Neural cell (in vitro differentiated cells): Measurements from ENCODE around the gene RBM20. TPM values are rescaled to one million over a fixed set of nuclear protein-coding genes. Genes with fewer than 3 reads are reported as not detected.

Source experiments
- H2AFZ ChIP-seq: fragments of 200-600, 300-800 bp; sonication (generic), shearing (Covaris generic); 2 replicates; pipeline ENCODE4 v1.6.0; 2014; ENCODE audit warnings: low read depth, mild to moderate bottlenecking, antibody characterized with exemption, low read length, moderate library complexity
- H3F3A ChIP-seq: fragments of 200-600 bp; shearing (Covaris generic); 2 replicates; pipeline ENCODE4 v1.6.1; 2016; ENCODE audit warnings: mild to moderate bottlenecking, moderate library complexity, mixed read lengths, antibody characterized with exemption, low read length; ENCODE audit not compliant: insufficient read depth, poor library complexity, severe bottlenecking
- H3K27ac ChIP-seq: fragments of 200-600, 300-800 bp; sonication (generic), shearing (Covaris generic); 2 replicates; pipeline ENCODE4 v1.5.1; 2014; ENCODE audit warnings: mild to moderate bottlenecking, low read length, moderate library complexity
- H3K27me3 ChIP-seq: fragments of 300-800, 200-600 bp; sonication (generic), shearing (Covaris generic); 2 replicates; pipeline ENCODE4 v1.6.0; 2014; ENCODE audit warnings: mild to moderate bottlenecking, low read depth, low read length, moderate library complexity; ENCODE audit not compliant: insufficient read depth
- H3K36me3 ChIP-seq: fragments of 300-800, 200-600 bp; sonication (generic), shearing (Covaris generic); 2 replicates; pipeline ENCODE4 v1.5.1; 2014; ENCODE audit warnings: mild to moderate bottlenecking, antibody characterized with exemption, low read length, moderate library complexity; ENCODE audit not compliant: insufficient read depth
- H3K4me2 ChIP-seq: fragments of 300-800, 200-600 bp; sonication (generic), shearing (Covaris generic); 2 replicates; pipeline ENCODE4 v1.6.0; 2014; ENCODE audit warnings: mild to moderate bottlenecking, low read length
- H3K4me3 ChIP-seq: fragments of 300-800, 200-600 bp; sonication (generic), shearing (Covaris generic); 2 replicates; pipeline ENCODE4 v1.5.1; 2014; ENCODE audit warnings: mild to moderate bottlenecking, low read length, moderate library complexity
- H3K79me2 ChIP-seq: fragments of 200-600 bp; shearing (Covaris generic); replicated peaks from 2 replicates; pipeline ENCODE4 v1.6.0; 2014; ENCODE audit warnings: mild to moderate bottlenecking, low read length, moderate library complexity; ENCODE audit not compliant: insufficient read depth
- H3K9ac ChIP-seq: fragments of 300-800, 200-600 bp; sonication (generic), shearing (Covaris generic); 2 replicates; pipeline ENCODE4 v1.6.1; 2016; ENCODE audit warnings: mild to moderate bottlenecking, low read length, mixed read lengths
- H3K9me2 ChIP-seq: fragments of 200-600 bp; shearing (Covaris generic); 2 replicates; pipeline ENCODE4 v1.6.1; 2016; ENCODE audit warnings: mild to moderate bottlenecking, low read length, mixed read lengths; ENCODE audit not compliant: insufficient read depth
- H3K9me3 ChIP-seq: fragments of 200-600, 300-800 bp; sonication (generic), shearing (Covaris generic); 2 replicates; pipeline ENCODE4 v1.6.1; 2016; ENCODE audit warnings: mild to moderate bottlenecking, mixed run types, low read length, moderate library complexity, mixed read lengths
- H4K20me1 ChIP-seq: fragments of 200-600 bp; shearing (Covaris generic); 2 replicates; pipeline ENCODE4 v1.6.1; 2016; ENCODE audit warnings: mild to moderate bottlenecking, mixed run types; ENCODE audit not compliant: insufficient read depth
- EP300 ChIP-seq: fragments of 450-650 bp; conservative IDR thresholded peaks from 2 replicates; pipeline ENCODE4 v1.6.1; 2014; ENCODE audit warnings: antibody characterized with exemption, mild to moderate bottlenecking, moderate library complexity; ENCODE audit not compliant: poor library complexity, severe bottlenecking
- EZH2 ChIP-seq: fragments of 200-600, 300-800 bp; shearing (Covaris generic), sonication (generic); IDR thresholded peaks from 2 replicates; pipeline ENCODE4 v1.6.1; 2014; ENCODE audit warnings: antibody characterized with exemption, low read length, borderline replicate concordance, mild to moderate bottlenecking; ENCODE audit not compliant: insufficient read depth, poor library complexity, severe bottlenecking
- MXI1 ChIP-seq: fragments of 450-650 bp; conservative IDR thresholded peaks from 2 replicates; pipeline ENCODE4 v1.6.1; 2014; ENCODE audit warnings: antibody characterized with exemption, mild to moderate bottlenecking; ENCODE audit not compliant: poor library complexity, severe bottlenecking
- POLR2AphosphoS5 ChIP-seq: IDR thresholded peaks from 2 replicates; pipeline ENCODE4 v1.6.1; 2012
- RAD21 ChIP-seq: fragments of 450-650 bp; conservative IDR thresholded peaks from 2 replicates; pipeline ENCODE4 v1.6.1; 2014; ENCODE audit warnings: antibody characterized with exemption, mild to moderate bottlenecking, moderate library complexity
- SMC3 ChIP-seq: fragments of 450-650 bp; conservative IDR thresholded peaks from 2 replicates; pipeline ENCODE4 v1.6.1; 2014; ENCODE audit warnings: antibody characterized with exemption, mild to moderate bottlenecking, moderate library complexity; ENCODE audit not compliant: poor library complexity
- TAF1 ChIP-seq: IDR thresholded peaks from 2 replicates; pipeline ENCODE4 v1.6.1; 2012; ENCODE audit warnings: low read depth
- polyA plus RNA-seq: library from polyadenylated mRNA; depleted of rRNA; stranded (reverse); fragments of >200 nt; gene quantifications from 2 replicates; pipeline ENCODE4 v1.2.3, GENCODE V29; 2014
- TF ChIP-seq, protein P1 (sequence below): IDR thresholded peaks from 2 replicates; pipeline ENCODE4 v1.6.1; 2012; ENCODE audit warnings: borderline replicate concordance
- TF ChIP-seq, protein P2 (sequence below): fragments of 450-650 bp; IDR thresholded peaks from 2 replicates; pipeline ENCODE4 v1.5.1; 2014; ENCODE audit warnings: antibody characterized with exemption, mild to moderate bottlenecking, moderate library complexity; ENCODE audit not compliant: poor library complexity, severe bottlenecking

Gene RBM20
- polyA plus RNA-seq, 1 donor from 2014 or later: 0.07 TPM

DNA sequence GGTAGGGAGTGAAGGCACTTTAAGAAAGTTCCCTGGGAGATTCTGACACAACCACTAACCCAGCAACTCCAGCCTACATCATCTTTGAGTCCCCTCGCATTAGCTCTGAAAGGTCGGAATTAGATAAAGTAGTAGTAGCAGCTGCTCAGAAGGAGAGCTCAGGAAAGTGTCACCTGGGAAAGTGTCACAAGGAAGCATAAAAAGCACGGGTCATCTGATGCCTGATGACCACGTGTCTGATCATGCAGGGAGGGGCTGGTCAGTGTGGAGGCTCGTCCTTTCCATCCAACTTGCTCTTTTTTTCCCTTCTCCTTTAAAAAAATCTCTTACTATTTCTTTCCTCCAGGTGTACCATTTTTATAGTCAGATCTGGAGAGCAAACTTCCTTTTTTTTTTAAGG, 180.5 kb downstream of the RBM20 start:
- no peaks in the 10 kb centered on the region for H3K27me3 ChIP-seq
- no peaks in the 10 kb centered on the region for H3K79me2 ChIP-seq
- peaks cover 11% of the 10 kb centered on the region for H3F3A ChIP-seq
- H3K9me3 ChIP-seq: no peaks in the 10 kb centered on the region
- H2AFZ ChIP-seq: no peak overlapping the region
- H3K4me2 ChIP-seq: no peak overlapping the region
- TF ChIP-seq, protein P1, sequence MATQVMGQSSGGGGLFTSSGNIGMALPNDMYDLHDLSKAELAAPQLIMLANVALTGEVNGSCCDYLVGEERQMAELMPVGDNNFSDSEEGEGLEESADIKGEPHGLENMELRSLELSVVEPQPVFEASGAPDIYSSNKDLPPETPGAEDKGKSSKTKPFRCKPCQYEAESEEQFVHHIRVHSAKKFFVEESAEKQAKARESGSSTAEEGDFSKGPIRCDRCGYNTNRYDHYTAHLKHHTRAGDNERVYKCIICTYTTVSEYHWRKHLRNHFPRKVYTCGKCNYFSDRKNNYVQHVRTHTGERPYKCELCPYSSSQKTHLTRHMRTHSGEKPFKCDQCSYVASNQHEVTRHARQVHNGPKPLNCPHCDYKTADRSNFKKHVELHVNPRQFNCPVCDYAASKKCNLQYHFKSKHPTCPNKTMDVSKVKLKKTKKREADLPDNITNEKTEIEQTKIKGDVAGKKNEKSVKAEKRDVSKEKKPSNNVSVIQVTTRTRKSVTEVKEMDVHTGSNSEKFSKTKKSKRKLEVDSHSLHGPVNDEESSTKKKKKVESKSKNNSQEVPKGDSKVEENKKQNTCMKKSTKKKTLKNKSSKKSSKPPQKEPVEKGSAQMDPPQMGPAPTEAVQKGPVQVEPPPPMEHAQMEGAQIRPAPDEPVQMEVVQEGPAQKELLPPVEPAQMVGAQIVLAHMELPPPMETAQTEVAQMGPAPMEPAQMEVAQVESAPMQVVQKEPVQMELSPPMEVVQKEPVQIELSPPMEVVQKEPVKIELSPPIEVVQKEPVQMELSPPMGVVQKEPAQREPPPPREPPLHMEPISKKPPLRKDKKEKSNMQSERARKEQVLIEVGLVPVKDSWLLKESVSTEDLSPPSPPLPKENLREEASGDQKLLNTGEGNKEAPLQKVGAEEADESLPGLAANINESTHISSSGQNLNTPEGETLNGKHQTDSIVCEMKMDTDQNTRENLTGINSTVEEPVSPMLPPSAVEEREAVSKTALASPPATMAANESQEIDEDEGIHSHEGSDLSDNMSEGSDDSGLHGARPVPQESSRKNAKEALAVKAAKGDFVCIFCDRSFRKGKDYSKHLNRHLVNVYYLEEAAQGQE: no peak
- no peak for TF ChIP-seq MXI1
- TF ChIP-seq POLR2AphosphoS5: no peak
- TF ChIP-seq EZH2: no peak
- TF ChIP-seq SMC3: no peak
- TF ChIP-seq RAD21: no peak
- TF ChIP-seq, protein P2, sequence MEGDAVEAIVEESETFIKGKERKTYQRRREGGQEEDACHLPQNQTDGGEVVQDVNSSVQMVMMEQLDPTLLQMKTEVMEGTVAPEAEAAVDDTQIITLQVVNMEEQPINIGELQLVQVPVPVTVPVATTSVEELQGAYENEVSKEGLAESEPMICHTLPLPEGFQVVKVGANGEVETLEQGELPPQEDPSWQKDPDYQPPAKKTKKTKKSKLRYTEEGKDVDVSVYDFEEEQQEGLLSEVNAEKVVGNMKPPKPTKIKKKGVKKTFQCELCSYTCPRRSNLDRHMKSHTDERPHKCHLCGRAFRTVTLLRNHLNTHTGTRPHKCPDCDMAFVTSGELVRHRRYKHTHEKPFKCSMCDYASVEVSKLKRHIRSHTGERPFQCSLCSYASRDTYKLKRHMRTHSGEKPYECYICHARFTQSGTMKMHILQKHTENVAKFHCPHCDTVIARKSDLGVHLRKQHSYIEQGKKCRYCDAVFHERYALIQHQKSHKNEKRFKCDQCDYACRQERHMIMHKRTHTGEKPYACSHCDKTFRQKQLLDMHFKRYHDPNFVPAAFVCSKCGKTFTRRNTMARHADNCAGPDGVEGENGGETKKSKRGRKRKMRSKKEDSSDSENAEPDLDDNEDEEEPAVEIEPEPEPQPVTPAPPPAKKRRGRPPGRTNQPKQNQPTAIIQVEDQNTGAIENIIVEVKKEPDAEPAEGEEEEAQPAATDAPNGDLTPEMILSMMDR: no peak
- TF ChIP-seq EP300: no peak
- no peak for TF ChIP-seq TAF1
- peak overlapping the region; percentile 78 for H3K9ac ChIP-seq
- H3K4me3 ChIP-seq: no peak overlapping the region
- no peaks in the 10 kb centered on the region for H3K9me2 ChIP-seq
- H4K20me1 ChIP-seq: no peaks in the 10 kb centered on the region
- no peaks in the 10 kb centered on the region for H3K36me3 ChIP-seq
- H3K27ac ChIP-seq: peak overlapping the region; percentile 100

DNA sequence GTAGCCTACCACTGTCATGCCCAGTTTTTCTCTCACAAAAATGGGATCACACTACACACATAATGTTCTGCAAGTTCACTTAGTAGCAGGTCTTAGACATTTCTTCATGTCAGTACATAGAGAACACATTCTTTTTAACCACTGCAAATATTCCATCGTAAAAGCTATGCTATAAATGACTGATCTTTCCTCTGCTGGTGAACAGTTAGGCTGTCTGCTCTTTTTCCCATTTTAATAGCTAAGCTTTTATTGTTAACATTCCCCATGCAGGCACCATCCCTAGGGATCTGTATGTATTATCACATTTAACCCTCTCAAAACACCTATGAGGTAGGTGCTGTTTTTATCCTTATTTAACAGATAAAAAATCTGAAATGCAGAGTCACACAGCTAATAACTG, 181.4 kb downstream of the RBM20 start:
- Histone ChIP-seq H3K27me3 (no peaks in the 10 kb centered on the region), H2AFZ (no peak overlapping the region), H3K27ac (peak overlapping the region; percentile 100), H3K36me3 (no peaks in the 10 kb centered on the region), H3K9ac (no peak overlapping the region), H3F3A (peaks cover 11% of the 10 kb centered on the region), H3K79me2 (no peaks in the 10 kb centered on the region), H3K9me3 (no peaks in the 10 kb centered on the region), H3K4me3 (no peak overlapping the region), H4K20me1 (no peaks in the 10 kb centered on the region), H3K9me2 (no peaks in the 10 kb centered on the region), H3K4me2 (peak overlapping the region; percentile 2)
- TF ChIP-seq EP300 (no peak), POLR2AphosphoS5 (no peak), TAF1 (no peak), MXI1 (no peak), EZH2 (no peak)
- TF ChIP-seq, protein P1: no peak
- TF ChIP-seq, protein P2: no peak
